Uterus (tissue), 2 donors: Measurements from ENCODE around the gene STAC3.

Experiments used
- CTCF ChIP-seq, 4 experiments: fragments of 200-600 bp in 2 of 4; fragments of 450-650 bp in 2 of 4; sonication (generic) in 2 of 4; IDR thresholded peaks; one replicate each; pipeline ENCODE4 v1.5.1; 2016 to 2019; ENCODE audit warnings: antibody characterized with exemption in 4 of 4, mild to moderate bottlenecking in 2 of 4, moderate library complexity in 1 of 4
- POLR2A ChIP-seq, 2 donors: fragments of 450-650 bp; IDR thresholded peaks; one replicate each; pipeline ENCODE4 v1.6.1; 2016; ENCODE audit warnings: antibody characterized with exemption in 2 of 2, mild to moderate bottlenecking in 1 of 2, moderate library complexity in 1 of 2

DNA sequence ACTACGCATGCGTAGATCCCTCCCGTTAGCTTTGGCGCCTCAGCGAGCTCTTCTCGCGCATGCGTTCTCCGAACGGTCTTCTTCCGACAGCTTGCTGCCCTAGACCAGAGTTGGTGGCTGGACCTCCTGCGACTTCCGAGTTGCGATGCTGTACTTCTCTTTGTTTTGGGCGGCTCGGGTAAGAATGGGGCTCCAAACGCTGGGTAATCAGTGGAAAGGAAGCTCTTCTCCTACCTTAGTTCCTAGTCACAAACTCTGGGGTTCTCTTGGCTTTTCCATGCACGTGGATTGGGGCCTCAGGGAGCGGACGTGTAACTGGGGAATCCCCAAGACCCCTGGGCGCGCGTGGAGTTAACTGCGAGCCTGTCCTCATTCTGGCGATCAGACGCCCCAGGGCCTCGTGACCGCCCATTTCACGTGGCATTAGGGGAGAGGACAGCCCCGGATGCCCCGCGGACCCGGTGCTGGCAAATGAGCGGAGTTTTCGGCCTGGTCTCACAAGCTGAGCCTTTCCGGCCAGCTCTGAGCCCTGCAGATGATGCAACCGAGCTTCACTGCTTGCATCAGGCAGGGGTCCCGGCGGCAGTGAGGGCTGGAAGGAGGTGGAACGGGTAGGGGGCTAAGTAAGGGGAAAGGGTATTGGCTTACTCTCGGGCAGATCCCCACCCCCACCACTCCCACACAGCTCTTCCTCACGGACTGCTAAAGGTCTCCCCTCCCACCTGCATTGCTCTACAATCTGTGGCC is 21.2 kb downstream of the STAC3 start, which contains the start of gene SHMT2:
- TF ChIP-seq CTCF (IDR thresholded peaks at IDR 0.05) (peak in 2 of 4 experiments; percentile 5 to 44), POLR2A (IDR thresholded peaks at IDR 0.05) (peak; percentile 26 to 38)
